ENCODE data around the gene TSHR.

Gene TSHR

GRCh38 chr14:81125536-81125935, 170.1 kb downstream of the TSHR start:
- no peaks in the 10 kb centered on the region for H3K27me3 ChIP-seq (ENCODE audit: control insufficient read depth, low read length)
- no peak for TF ChIP-seq EZH2phosphoT487 (IDR thresholded peaks at IDR 0.05; ENCODE audit: borderline replicate concordance, low read length)
- TF ChIP-seq CTCF (IDR thresholded peaks at IDR 0.05; ENCODE audit: low read depth, low read length, poor library complexity, severe bottlenecking) = no peak
- H3K4me3 ChIP-seq (ENCODE audit: low read length) = peak overlapping the region; percentile 51
- H4K20me1 ChIP-seq (ENCODE audit: control insufficient read depth, insufficient read depth, low read depth, low read length) = no peaks in the 10 kb centered on the region
- peaks cover 10% of the 10 kb centered on the region for H3F3A ChIP-seq (ENCODE audit: control insufficient read depth, insufficient read depth)
- H3K9me2 ChIP-seq (replicated peaks; ENCODE audit: control insufficient read depth, low read length) = no peaks in the 10 kb centered on the region
- H3K27ac ChIP-seq (ENCODE audit: low read depth, low read length) = peak overlapping the region; percentile 61
- H3K79me2 ChIP-seq (ENCODE audit: control insufficient read depth, low read length) = no peaks in the 10 kb centered on the region
- peaks cover 12% of the 10 kb centered on the region; the same call in 1 of the 2 replicates for H3K9me3 ChIP-seq (ENCODE audit: control insufficient read depth, insufficient read depth, low read length)
- H3K4me1 ChIP-seq (ENCODE audit: control insufficient read depth, low read length) = peaks cover 80% of the 10 kb centered on the region
- H3K36me3 ChIP-seq (ENCODE audit: control insufficient read depth, low read length) = peaks cover 10% of the 10 kb centered on the region
- peak overlapping the region; percentile 58 for H3K4me2 ChIP-seq (ENCODE audit: low read length)

DNA sequence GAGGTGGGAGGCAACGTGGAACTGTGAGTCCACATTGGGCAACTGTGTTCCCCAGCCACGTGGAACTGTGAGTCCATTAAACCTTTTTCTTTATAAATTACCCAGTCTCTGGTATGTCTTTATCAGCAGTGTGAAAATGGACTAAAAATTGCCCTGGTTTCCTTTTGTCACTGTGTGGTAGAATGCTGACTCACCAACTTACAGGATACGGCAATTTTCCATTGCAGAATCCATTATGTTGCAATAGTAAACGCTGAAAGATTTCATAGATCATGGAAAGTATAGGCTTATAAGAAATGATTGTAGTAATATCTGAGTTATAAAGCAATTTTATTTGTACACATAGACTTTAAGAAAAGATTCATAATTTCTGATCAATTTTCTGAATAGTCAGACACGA, 172.4 kb downstream of the TSHR start:
- Histone ChIP-seq H3K79me2 (ENCODE audit: control insufficient read depth, low read length) (no peaks in the 10 kb centered on the region), H3K4me2 (ENCODE audit: low read length) (no peak overlapping the region), H3K9me2 (replicated peaks; ENCODE audit: control insufficient read depth, low read length) (no peaks in the 10 kb centered on the region), H3K4me3 (ENCODE audit: low read length) (no peak overlapping the region), H3K27me3 (ENCODE audit: control insufficient read depth, low read length) (no peaks in the 10 kb centered on the region), H3K9me3 (ENCODE audit: control insufficient read depth, insufficient read depth, low read length) (peaks cover 12% of the 10 kb centered on the region; the same call in 1 of the 2 replicates), H3F3A (ENCODE audit: control insufficient read depth, insufficient read depth) (no peaks in the 10 kb centered on the region), H3K36me3 (ENCODE audit: control insufficient read depth, low read length) (peaks cover 10% of the 10 kb centered on the region), H3K4me1 (ENCODE audit: control insufficient read depth, low read length) (peaks cover 58% of the 10 kb centered on the region), H3K27ac (ENCODE audit: low read depth, low read length) (no peak overlapping the region), H4K20me1 (ENCODE audit: control insufficient read depth, insufficient read depth, low read depth, low read length) (no peaks in the 10 kb centered on the region)
- TF ChIP-seq CTCF (IDR thresholded peaks at IDR 0.05; ENCODE audit: low read depth, low read length, poor library complexity, severe bottlenecking) = no peak
- TF ChIP-seq EZH2phosphoT487 (IDR thresholded peaks at IDR 0.05; ENCODE audit: borderline replicate concordance, low read length) = no peak

- Histone ChIP-seq H4K20me1 (ENCODE audit: control insufficient read depth, insufficient read depth, low read depth, low read length) (no peaks in the 10 kb centered on the region), H3K9me3 (ENCODE audit: control insufficient read depth, insufficient read depth, low read length) (peaks cover 12% of the 10 kb centered on the region; the same call in 1 of the 2 replicates), H3K4me1 (ENCODE audit: control insufficient read depth, low read length) (peaks cover 43% of the 10 kb centered on the region), H3K27me3 (ENCODE audit: control insufficient read depth, low read length) (no peaks in the 10 kb centered on the region), H3K79me2 (ENCODE audit: control insufficient read depth, low read length) (no peaks in the 10 kb centered on the region), H3K27ac (ENCODE audit: low read depth, low read length) (no peak overlapping the region), H3K9me2 (replicated peaks; ENCODE audit: control insufficient read depth, low read length) (no peaks in the 10 kb centered on the region), H3K4me2 (ENCODE audit: low read length) (no peak overlapping the region), H3K36me3 (ENCODE audit: control insufficient read depth, low read length) (peaks cover 10% of the 10 kb centered on the region), H3K4me3 (ENCODE audit: low read length) (no peak overlapping the region), H3F3A (ENCODE audit: control insufficient read depth, insufficient read depth) (no peaks in the 10 kb centered on the region)
- no peak for TF ChIP-seq CTCF (IDR thresholded peaks at IDR 0.05; ENCODE audit: low read depth, low read length, poor library complexity, severe bottlenecking)
- no peak for TF ChIP-seq EZH2phosphoT487 (IDR thresholded peaks at IDR 0.05; ENCODE audit: borderline replicate concordance, low read length)
These were observed 173.8 kb downstream of the TSHR start for GRCh38 chr14:81129242-81129641.

Data from DOHH2 (cell line).